IPS-18a (cell line): ENCODE results near the gene PCDHGA1.

Experiments
- H3K27ac ChIP-seq: one replicate; pipeline ENCODE4 v1.5.1; 2013; ENCODE audit warnings: low read length
- H3K27me3 ChIP-seq: one replicate; pipeline ENCODE4 v1.6.1; 2013; ENCODE audit warnings: mild to moderate bottlenecking, low read length; ENCODE audit not compliant: control insufficient read depth, insufficient read depth
- H3K36me3 ChIP-seq: one replicate; pipeline ENCODE4 v1.6.1; 2013; ENCODE audit warnings: low read depth, low read length; ENCODE audit not compliant: control insufficient read depth
- H3K4me1 ChIP-seq: one replicate; pipeline ENCODE4 v1.6.1; 2013; ENCODE audit warnings: low read depth, low read length; ENCODE audit not compliant: control insufficient read depth
- H3K4me3 ChIP-seq: one replicate; pipeline ENCODE4 v1.5.1; 2013; ENCODE audit warnings: low read length
- H3K9ac ChIP-seq: one replicate; pipeline ENCODE4 v1.6.1; 2013; ENCODE audit warnings: mild to moderate bottlenecking, low read length, moderate library complexity
- H3K9me3 ChIP-seq: one replicate; pipeline ENCODE4 v1.6.1; 2013; ENCODE audit warnings: low read depth, low read length; ENCODE audit not compliant: control insufficient read depth

PCDHGA1 gene

GRCh38 chr5:141354900-141355469 is 24.7 kb downstream of the PCDHGA1 start, which contains the start of gene PCDHGA4:
Gene PCDHGA4 (plus strand): TSS chr5:141355021. CDS start chr5:141355108, 87 bp downstream.
- no peaks in the 10 kb centered on the region for H3K4me1 ChIP-seq
- H3K9ac ChIP-seq, result no peak within 1 kb of the TSS
- no peak within 1 kb of the TSS for H3K4me3 ChIP-seq
- peaks cover 21% of the 10 kb centered on the region for H3K9me3 ChIP-seq
- no peaks in the 10 kb centered on the region for H3K36me3 ChIP-seq
- no peak within 1 kb of the TSS for H3K27ac ChIP-seq
- H3K27me3 ChIP-seq, result no peaks in the 10 kb centered on the region

GRCh38 chr5:141355641-141356040 is 25.3 kb downstream of the PCDHGA1 start:
- peaks cover 26% of the 10 kb centered on the region for H3K9me3 ChIP-seq
- no peaks in the 10 kb centered on the region for H3K27me3 ChIP-seq
- H3K36me3 ChIP-seq, result no peaks in the 10 kb centered on the region
- no peak overlapping the region for H3K27ac ChIP-seq
- H3K9ac ChIP-seq, result no peak overlapping the region
- no peak overlapping the region for H3K4me3 ChIP-seq
- H3K4me1 ChIP-seq, result no peaks in the 10 kb centered on the region

GRCh38 chr5:141356133-141356532 is 25.8 kb downstream of the PCDHGA1 start:
- Histone ChIP-seq H3K27me3 (no peaks in the 10 kb centered on the region), H3K9ac (no peak overlapping the region), H3K9me3 (peaks cover 30% of the 10 kb centered on the region), H3K27ac (no peak overlapping the region), H3K36me3 (no peaks in the 10 kb centered on the region), H3K4me3 (no peak overlapping the region), H3K4me1 (no peaks in the 10 kb centered on the region)

- H3K27me3 ChIP-seq, result no peaks in the 10 kb centered on the region
- H3K9me3 ChIP-seq, result peaks cover 34% of the 10 kb centered on the region
- no peaks in the 10 kb centered on the region for H3K36me3 ChIP-seq
- H3K4me3 ChIP-seq, result no peak overlapping the region
- H3K4me1 ChIP-seq, result no peaks in the 10 kb centered on the region
- no peak overlapping the region for H3K27ac ChIP-seq
- no peak overlapping the region for H3K9ac ChIP-seq
Observed at GRCh38 chr5:141356950-141357349, 26.6 kb downstream of the PCDHGA1 start.

- H3K4me1 ChIP-seq, result no peaks in the 10 kb centered on the region
- no peak within 1 kb of the TSS for H3K9ac ChIP-seq
- no peak within 1 kb of the TSS for H3K4me3 ChIP-seq
- H3K9me3 ChIP-seq, result peaks cover 29% of the 10 kb centered on the region
- H3K27ac ChIP-seq, result no peak within 1 kb of the TSS
- H3K27me3 ChIP-seq, result no peaks in the 10 kb centered on the region
- no peaks in the 10 kb centered on the region for H3K36me3 ChIP-seq
Observed at GRCh38 chr5:141359790-141360426, 29.6 kb downstream of the PCDHGA1 start, which contains the start of gene PCDHGB2. Gene PCDHGB2 (plus strand): TSS chr5:141359994. CDS start chr5:141360136, 142 bp downstream.

- Histone ChIP-seq H3K27ac (no peak overlapping the region), H3K9ac (no peak overlapping the region), H3K27me3 (no peaks in the 10 kb centered on the region), H3K36me3 (no peaks in the 10 kb centered on the region), H3K9me3 (peaks cover 34% of the 10 kb centered on the region), H3K4me3 (no peak overlapping the region), H3K4me1 (no peaks in the 10 kb centered on the region)
Observed at GRCh38 chr5:141360685-141361084, 30.4 kb downstream of the PCDHGA1 start.

GRCh38 chr5:141362719-141363118 is 32.4 kb downstream of the PCDHGA1 start:
- Histone ChIP-seq H3K9ac (no peak overlapping the region), H3K27me3 (no peaks in the 10 kb centered on the region), H3K9me3 (peaks cover 38% of the 10 kb centered on the region), H3K4me1 (no peaks in the 10 kb centered on the region), H3K4me3 (no peak overlapping the region), H3K36me3 (no peaks in the 10 kb centered on the region), H3K27ac (no peak overlapping the region)

- Histone ChIP-seq H3K4me3 (no peak within 1 kb of the TSS), H3K27ac (no peak within 1 kb of the TSS), H3K36me3 (no peaks in the 10 kb centered on the region), H3K9me3 (peaks cover 35% of the 10 kb centered on the region), H3K9ac (no peak within 1 kb of the TSS), H3K27me3 (no peaks in the 10 kb centered on the region), H3K4me1 (no peaks in the 10 kb centered on the region)
Observed at GRCh38 chr5:141363952-141364660, 33.8 kb downstream of the PCDHGA1 start, which contains the start of gene PCDHGA5. Gene PCDHGA5 (plus strand): TSS chr5:141364162. CDS start chr5:141364331, 169 bp downstream.

GRCh38 chr5:141366016-141366896 is 35.9 kb downstream of the PCDHGA1 start:
- Histone ChIP-seq H3K9me3 (peaks cover 25% of the 10 kb centered on the region), H3K9ac (no peak overlapping the region), H3K27me3 (no peaks in the 10 kb centered on the region), H3K36me3 (no peaks in the 10 kb centered on the region), H3K4me3 (no peak overlapping the region), H3K27ac (no peak overlapping the region), H3K4me1 (no peaks in the 10 kb centered on the region)

- Histone ChIP-seq H3K4me1 (no peaks in the 10 kb centered on the region), H3K9me3 (peaks cover 26% of the 10 kb centered on the region), H3K27me3 (no peaks in the 10 kb centered on the region), H3K9ac (no peak within 1 kb of the TSS), H3K36me3 (no peaks in the 10 kb centered on the region), H3K27ac (no peak within 1 kb of the TSS), H3K4me3 (no peak within 1 kb of the TSS)
Observed at GRCh38 chr5:141369994-141370848, 39.9 kb downstream of the PCDHGA1 start, which contains the start of gene PCDHGB3. Gene PCDHGB3 (plus strand): TSS chr5:141370242. CDS start chr5:141370395, 153 bp downstream.
